ENCODE results near the gene NRCAM.
A peak's percentile ranks its signal among the peaks of the same experiment; 100 is the strongest.

NRCAM gene

GRCh38 chr7:108423089-108423989 lies 32.9 kb downstream of the NRCAM start:
- no peak for DNase-seq

- no peak for DNase-seq
Measured at GRCh38 chr7:108421720-108422331, 34.4 kb downstream of the NRCAM start.

DNA sequence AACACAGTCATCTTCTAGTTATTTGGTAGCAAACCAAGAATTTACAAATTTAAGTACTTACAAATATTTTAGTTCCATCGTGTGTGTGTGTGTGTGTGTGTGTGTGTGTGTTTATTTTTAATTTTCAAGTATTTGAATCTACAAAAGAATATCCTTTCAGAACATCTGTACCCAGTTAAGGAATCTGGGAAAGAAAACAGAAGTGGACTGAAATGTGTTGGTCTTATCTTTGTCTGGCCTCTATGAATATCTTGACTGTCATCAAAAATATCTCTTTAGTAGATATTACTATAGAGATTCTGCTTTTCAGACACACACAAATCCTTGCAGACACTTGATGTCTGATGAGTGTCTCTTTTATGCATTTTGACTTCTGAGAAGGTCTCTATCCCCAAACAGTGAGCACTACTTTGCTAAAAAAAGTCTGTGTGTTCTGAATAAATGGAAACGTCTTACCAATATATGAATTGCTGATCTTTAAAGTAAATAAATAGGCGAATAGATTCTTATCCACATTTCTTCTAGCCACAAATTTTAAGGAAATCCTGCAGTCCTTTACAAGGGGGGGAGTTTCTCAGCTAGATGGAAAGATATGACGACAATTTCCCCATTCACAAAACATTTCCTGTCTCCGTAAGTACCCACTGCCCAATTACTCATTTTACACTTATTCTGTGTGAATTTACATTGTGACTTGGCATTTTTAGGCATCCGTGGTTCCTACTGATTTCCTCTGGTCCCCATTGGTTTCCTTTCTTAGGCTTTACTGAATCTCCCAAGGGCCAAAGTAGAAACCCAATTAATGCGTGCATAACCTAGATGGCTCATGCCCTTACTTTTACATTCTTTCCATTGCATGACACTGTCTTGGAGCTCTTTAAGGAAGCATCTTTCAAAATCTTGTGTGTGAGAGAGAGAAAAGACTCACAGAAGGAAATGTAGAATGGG lies 36.0 kb downstream of the NRCAM start:
- no peak for DNase-seq

GRCh38 chr7:108418946-108419345 lies 37.3 kb downstream of the NRCAM start:
- DNase-seq = no peak

DNA sequence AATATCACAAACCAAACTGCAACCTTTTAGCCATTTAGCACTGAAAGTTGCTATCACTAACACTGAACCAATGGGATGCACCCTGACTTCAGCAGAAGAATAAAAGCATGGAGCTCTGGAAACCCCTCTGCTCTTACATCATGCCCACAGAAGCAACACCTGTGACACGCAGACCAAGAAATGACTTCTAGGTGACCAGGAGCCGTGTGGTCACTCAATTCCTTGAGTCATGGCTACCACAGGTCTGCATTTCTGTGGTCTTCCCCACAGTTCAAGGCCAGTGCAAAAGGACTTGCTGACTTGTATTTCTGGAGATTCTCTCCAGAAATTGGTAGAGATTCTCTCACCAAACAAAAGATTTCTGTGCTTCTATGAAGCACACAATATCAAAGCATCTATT lies 38.3 kb downstream of the NRCAM start:
- DNase-seq = no peak

- no peak for DNase-seq
Measured at GRCh38 chr7:108417144-108417543, 39.1 kb downstream of the NRCAM start.

DNA sequence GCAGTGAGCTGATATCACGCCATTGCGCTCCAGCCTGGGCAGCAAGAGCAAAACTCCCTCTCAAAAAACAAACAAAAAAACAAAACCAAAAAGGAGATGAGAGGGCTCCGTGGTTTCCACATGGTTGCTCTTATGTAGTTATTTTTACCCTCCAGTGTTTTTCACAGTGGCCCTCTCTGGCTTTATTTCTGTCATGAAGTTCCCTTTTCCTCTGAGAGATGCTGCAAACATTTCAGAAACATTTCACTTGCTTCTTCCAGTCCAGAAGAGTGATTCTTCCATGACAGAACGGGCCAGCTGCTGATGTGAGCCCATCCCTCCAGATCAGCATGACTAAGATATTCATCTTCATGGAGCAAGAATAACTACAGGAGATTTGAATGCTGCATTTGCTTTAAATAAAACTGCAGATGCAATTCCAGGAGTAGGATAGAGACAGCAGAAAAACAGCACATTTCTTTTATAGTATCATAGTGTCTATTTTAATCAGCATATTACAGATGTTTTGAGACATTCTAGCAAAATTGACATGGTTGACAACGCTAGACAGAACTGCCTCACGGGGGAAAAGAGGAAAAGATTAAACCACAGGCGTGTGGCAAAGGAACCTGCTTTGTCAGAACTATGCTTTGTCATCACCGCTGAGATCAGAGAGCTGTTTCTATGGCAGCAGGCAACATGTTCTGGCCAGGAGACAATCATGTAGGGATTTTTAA lies 40.3 kb downstream of the NRCAM start:
- peak; percentile 11 to 25 for DNase-seq

DNA sequence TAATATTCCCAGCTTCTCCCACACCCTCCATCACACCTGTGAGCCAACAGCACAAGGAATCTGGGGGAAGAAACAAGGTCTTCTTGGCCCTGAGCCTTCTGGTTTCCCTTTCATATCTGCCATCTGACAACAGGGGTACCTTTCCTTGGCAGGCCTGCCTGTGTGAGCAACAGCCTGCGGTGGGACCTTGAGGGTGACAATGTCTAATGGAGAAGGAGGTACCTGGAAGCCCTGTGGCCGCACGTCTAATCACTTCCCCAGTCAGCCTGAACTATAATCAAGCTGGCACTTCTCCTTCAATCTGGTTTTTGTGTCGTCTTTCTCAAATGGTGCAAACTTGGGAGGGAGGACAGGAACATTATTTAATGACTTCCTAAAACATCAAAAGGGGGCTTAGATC lies 41.2 kb downstream of the NRCAM start:
- DNase-seq = no peak

GRCh38 chr7:108413782-108414492 lies 42.3 kb downstream of the NRCAM start:
- no peak for DNase-seq

- DNase-seq = no peak
Measured at GRCh38 chr7:108413337-108413736, 42.9 kb downstream of the NRCAM start.

DNA sequence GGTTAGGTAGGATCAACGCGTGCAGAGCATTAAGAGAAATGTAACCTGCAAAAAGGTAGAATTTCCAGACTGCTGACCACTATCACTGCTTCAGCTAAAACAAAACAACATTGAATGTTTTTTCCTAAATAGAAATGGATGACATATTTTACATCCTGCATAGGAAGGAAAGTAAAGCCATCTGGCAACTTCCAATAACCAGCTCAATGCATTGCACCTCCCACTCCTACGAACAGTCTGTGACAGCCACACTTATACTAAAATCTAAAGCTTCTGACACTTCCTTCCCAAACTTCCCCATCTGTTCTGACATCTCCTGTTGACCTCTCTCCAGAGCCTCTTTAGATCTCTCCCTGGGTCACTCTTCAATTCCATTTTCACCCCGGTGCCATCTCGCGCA lies 47.1 kb downstream of the NRCAM start:
- DNase-seq = no peak

GRCh38 chr7:108408296-108408991 lies 47.8 kb downstream of the NRCAM start:
- no peak for DNase-seq

GRCh38 chr7:108407676-108408075 lies 48.6 kb downstream of the NRCAM start:
- DNase-seq = no peak

GRCh38 chr7:108406222-108406890 lies 49.9 kb downstream of the NRCAM start:
- DNase-seq = no peak

DNA sequence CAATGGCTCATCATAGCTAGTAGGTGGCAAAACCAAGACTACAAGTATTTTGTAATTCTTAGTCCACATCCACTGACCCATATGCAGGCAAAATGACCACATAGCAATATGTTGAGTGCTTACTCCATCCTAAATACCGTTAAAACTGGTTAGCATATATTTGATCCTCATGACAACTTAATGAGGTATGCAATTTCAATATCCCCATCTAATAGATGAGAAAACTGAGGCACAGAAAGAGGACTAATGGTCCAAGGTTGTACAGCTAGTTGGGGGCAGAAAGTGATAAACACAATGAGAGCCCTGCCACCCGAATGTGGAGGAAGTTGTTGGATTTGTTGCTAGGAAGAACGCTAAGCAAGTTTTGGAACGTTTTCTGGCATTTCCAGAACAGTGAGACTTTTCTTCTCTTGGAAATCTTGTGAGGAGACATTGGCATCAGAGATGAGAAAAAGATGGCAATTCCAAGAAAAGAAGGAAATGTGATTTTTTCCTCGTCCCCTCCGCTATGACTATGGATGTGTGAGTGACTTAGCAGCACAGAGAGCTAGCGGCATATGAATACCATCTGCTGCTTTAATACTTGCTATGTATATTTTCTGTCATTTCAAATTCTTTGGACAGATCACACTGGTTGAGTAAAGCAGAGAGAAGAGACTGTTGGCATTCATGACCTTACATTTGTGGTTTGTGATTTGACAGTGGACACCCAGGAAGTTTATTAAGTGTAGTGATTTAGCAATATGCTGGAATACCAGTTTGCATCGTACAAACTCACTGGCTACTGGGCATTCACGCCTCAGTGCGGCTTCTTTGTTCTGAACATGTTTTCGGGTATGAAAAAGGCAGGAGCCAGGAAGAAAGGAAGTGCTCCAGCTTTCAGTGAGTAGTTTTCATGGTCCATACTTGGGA lies 51.5 kb downstream of the NRCAM start:
- DNase-seq = no peak

DNA sequence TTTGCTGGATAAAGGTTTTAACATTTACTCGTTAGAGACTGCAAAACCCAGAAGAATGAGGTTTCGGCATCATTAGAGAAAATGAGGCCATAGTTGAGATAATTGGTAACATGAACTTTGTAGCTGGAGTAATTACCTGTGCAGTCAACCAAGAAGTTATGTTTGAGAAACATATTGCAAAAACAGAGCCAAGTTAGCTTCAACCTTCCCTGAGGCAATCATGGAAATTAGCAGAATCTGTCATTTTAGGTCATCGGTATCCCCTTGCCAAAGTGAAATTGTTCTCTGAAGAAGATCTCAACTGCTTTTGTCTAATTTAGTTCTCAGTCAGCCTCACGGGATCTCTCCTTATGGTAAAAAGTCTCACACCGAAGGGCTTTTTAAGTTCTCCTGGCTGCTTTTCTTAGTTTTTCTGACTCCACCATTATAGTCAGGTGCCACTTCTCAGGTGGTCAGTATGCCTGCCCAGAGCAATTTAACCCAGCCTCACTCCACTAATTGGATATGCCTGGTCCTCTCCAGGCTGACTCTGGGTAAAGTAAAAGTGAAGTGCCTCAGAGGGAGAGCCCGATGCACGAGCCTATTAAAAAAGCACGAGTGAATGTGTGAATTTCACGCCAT lies 52.5 kb downstream of the NRCAM start:
- DNase-seq = no peak

- no peak for DNase-seq
Measured at GRCh38 chr7:108402865-108403264, 53.4 kb downstream of the NRCAM start.

GRCh38 chr7:108396080-108396479 lies 60.2 kb downstream of the NRCAM start:
- DNase-seq = no peak

GRCh38 chr7:108395426-108395825 lies 60.8 kb downstream of the NRCAM start:
- DNase-seq = no peak

Measured in inflammatory macrophage treated with lipopolysaccharide for 1 hour (primary cell).